Measurements from ENCODE around the gene GPC5. TPM values are rescaled to one million over a fixed set of nuclear protein-coding genes. Genes with fewer than 3 reads are reported as not detected.

GPC5 gene
- total and polyA plus RNA-seq, 9 of the 15 experiments (the other 6 are each of a cell fraction or from before 2014, with no cell fraction given) = 0.18 to 0.27 TPM; not detected in 7

GRCh38 chr13:92656648-92657047 lies 1258.2 kb downstream of the GPC5 start:
- intact Hi-C loops (cut with micrococcal nuclease) = no loop called here
- in situ Hi-C loops (cut with MboI) = no loop called here
- FAIRE-seq = no peak

GRCh38 chr13:92657565-92657964 lies 1259.1 kb downstream of the GPC5 start:
- H3K9me1 ChIP-seq (ENCODE audit: control insufficient read depth, insufficient read depth, low read length) = no peaks in the 10 kb centered on the region
- H3K4me2 ChIP-seq (ENCODE audit: insufficient read depth, low read length) = no peak overlapping the region
- in situ Hi-C loops (cut with MboI) = no loop called here
- ATAC-seq = no peak
- intact Hi-C loops (cut with micrococcal nuclease) = no loop called here
- no peaks in the 10 kb centered on the region for H4K20me1 ChIP-seq (replicated peaks; ENCODE audit: control insufficient read depth, insufficient read depth, low read length)
- no peak for FAIRE-seq
- H2AFZ ChIP-seq (ENCODE audit: low read depth, low read length) = no peak overlapping the region
- H3K9me3 ChIP-seq (replicated peaks; ENCODE audit: control insufficient read depth, insufficient read depth, low read depth, low read length) = no peaks in the 10 kb centered on the region; the same call in 1 of the 2 replicates
- CTCF ChIA-PET (ENCODE audit: low intra/inter-chr PET ratio) = interaction anchor here (0.6 kb wide), 1 partner anchor 65 kb away, joined by 4 read pairs; no protein-coding TSS in a partner anchor
- H3K79me2 ChIP-seq (ENCODE audit: control insufficient read depth, insufficient read depth, low read length) = no peaks in the 10 kb centered on the region
- no peaks in the 10 kb centered on the region for H3K36me3 ChIP-seq (ENCODE audit: control insufficient read depth, insufficient read depth, low read length)
- POLR2A ChIA-PET = no interaction called here
- no TSS peak for BruUV-seq (replicated peaks)
- H3K27ac ChIP-seq (ENCODE audit: extremely low read depth, low read depth, low read length) = no peak overlapping the region
- H3K4me3 ChIP-seq = no peak overlapping the region
- no peak overlapping the region for H3K9ac ChIP-seq (ENCODE audit: insufficient read depth in 1 of 2, low read depth in 2 of 2, low read length in 2 of 2)
- TF ChIP-seq MEF2D (tag; conservative IDR thresholded peaks at IDR 0.05; ENCODE audit: low read depth) (no peak), NONO (IDR thresholded peaks at IDR 0.05; ENCODE audit: low read depth in 2 of 2, low read length in 1 of 2) (peak in 1 of 2 experiments; percentile 6; a peak in 1 of 4 replicates), PHF8 (IDR thresholded peaks at IDR 0.05; ENCODE audit: borderline replicate concordance, low read length) (0 out of 2 replicates have a peak, but pooled peaks have one; percentile 14)
- no peaks in the 10 kb centered on the region for H3K27me3 ChIP-seq (ENCODE audit: control insufficient read depth in 2 of 2, insufficient read depth in 2 of 2, low read length in 2 of 2)
- DNase-seq (ENCODE audit: extremely low read depth in 1 of 4, low spot score in 3 of 4) = no peak
- H3K4me1 ChIP-seq (replicated peaks in 1 of 2; ENCODE audit: control insufficient read depth in 2 of 2, insufficient read depth in 2 of 2, low read length in 2 of 2) = no peaks in the 10 kb centered on the region

More at GRCh38 chr13:92656648-92657047, 1258.2 kb downstream of the GPC5 start:
- H3K9me1 ChIP-seq (ENCODE audit: control insufficient read depth, insufficient read depth, low read length) = no peaks in the 10 kb centered on the region
- no peak overlapping the region for H3K4me2 ChIP-seq (ENCODE audit: insufficient read depth, low read length)
- no peaks in the 10 kb centered on the region for H3K4me1 ChIP-seq (replicated peaks in 1 of 2; ENCODE audit: control insufficient read depth in 2 of 2, insufficient read depth in 2 of 2, low read length in 2 of 2)
- no peaks in the 10 kb centered on the region; the same call in 1 of the 2 replicates for H3K9me3 ChIP-seq (replicated peaks; ENCODE audit: control insufficient read depth, insufficient read depth, low read depth, low read length)
- no peak for DNase-seq (ENCODE audit: extremely low read depth in 1 of 4, low spot score in 3 of 4)
- H3K79me2 ChIP-seq (ENCODE audit: control insufficient read depth, insufficient read depth, low read length) = no peaks in the 10 kb centered on the region
- no peaks in the 10 kb centered on the region for H3K27me3 ChIP-seq (ENCODE audit: control insufficient read depth in 2 of 2, insufficient read depth in 2 of 2, low read length in 2 of 2)
- ChIA-PET CTCF (ENCODE audit: low intra/inter-chr PET ratio) (no interaction called here), POLR2A (no interaction called here)
- no peak overlapping the region for H3K27ac ChIP-seq (ENCODE audit: extremely low read depth, low read depth, low read length)
- H2AFZ ChIP-seq (ENCODE audit: low read depth, low read length) = no peak overlapping the region
- no TSS peak for BruUV-seq (replicated peaks)
- TF ChIP-seq IRF2 (CRISPR knock-in tag; IDR thresholded peaks at IDR 0.05) (peak; percentile 61; the same call in 1 of the 2 replicates), PHF8 (IDR thresholded peaks at IDR 0.05; ENCODE audit: borderline replicate concordance, low read length) (0 out of 2 replicates have a peak, but pooled peaks have one; percentile 18), SMAD3 (CRISPR knock-in tag; conservative IDR thresholded peaks at IDR 0.05) (no peak), STAG1 (CRISPR knock-in tag; IDR thresholded peaks at IDR 0.05; ENCODE audit: borderline replicate concordance) (peak; percentile 38; the same call in 1 of the 2 replicates)
- no peaks in the 10 kb centered on the region for H3K36me3 ChIP-seq (ENCODE audit: control insufficient read depth, insufficient read depth, low read length)
- ATAC-seq = no peak
- 1% methylated on average over 7 of the region's 7 CpGs for WGBS (ENCODE audit: insufficient coverage, low coverage, missing lambda C conversion rate)
- no peak overlapping the region for H3K4me3 ChIP-seq
- no peaks in the 10 kb centered on the region for H4K20me1 ChIP-seq (replicated peaks; ENCODE audit: control insufficient read depth, insufficient read depth, low read length)
- no peak overlapping the region for H3K9ac ChIP-seq (ENCODE audit: insufficient read depth in 1 of 2, low read depth in 2 of 2, low read length in 2 of 2)
